ENCODE data around the gene JMJD1C. TPM values are rescaled to one million over a fixed set of nuclear protein-coding genes. Genes with fewer than 3 reads are reported as not detected.
A peak's percentile ranks its signal among the peaks of the same experiment; 100 is the strongest.

Gene JMJD1C
- total and polyA plus RNA-seq, 11 donors, result 20.3 to 54.6 (median 34.1) TPM

DNA sequence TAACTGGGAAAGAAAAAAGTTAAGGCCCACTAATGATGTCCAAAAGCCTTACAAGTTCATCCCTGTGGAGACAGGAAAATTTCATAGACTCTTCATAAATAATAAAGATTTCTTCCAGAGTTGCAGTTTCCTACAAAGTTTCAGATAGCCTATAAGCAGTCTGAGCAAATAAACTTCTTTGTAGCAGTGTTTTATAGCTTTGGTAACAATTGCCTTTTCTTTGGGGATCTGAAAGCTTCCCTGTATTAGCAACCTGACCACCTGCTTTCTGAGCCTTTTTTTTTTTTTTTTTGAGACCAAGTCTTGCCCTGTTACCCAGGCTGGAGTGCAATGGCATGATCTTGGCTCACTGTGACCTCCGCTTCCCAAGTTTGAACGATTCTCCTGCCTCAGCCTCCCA lies 182.7 kb downstream of the JMJD1C start:
- no peaks in the 10 kb centered on the region for H3K27me3 ChIP-seq
- H3K4me3 ChIP-seq, result no peak overlapping the region
- no peaks in the 10 kb centered on the region for H3K36me3 ChIP-seq
- H3K27ac ChIP-seq, result no peak overlapping the region
- no peak for DNase-seq
- TF ChIP-seq POLR2A (IDR thresholded peaks at IDR 0.05), result no peak
- TF ChIP-seq, protein P1, sequence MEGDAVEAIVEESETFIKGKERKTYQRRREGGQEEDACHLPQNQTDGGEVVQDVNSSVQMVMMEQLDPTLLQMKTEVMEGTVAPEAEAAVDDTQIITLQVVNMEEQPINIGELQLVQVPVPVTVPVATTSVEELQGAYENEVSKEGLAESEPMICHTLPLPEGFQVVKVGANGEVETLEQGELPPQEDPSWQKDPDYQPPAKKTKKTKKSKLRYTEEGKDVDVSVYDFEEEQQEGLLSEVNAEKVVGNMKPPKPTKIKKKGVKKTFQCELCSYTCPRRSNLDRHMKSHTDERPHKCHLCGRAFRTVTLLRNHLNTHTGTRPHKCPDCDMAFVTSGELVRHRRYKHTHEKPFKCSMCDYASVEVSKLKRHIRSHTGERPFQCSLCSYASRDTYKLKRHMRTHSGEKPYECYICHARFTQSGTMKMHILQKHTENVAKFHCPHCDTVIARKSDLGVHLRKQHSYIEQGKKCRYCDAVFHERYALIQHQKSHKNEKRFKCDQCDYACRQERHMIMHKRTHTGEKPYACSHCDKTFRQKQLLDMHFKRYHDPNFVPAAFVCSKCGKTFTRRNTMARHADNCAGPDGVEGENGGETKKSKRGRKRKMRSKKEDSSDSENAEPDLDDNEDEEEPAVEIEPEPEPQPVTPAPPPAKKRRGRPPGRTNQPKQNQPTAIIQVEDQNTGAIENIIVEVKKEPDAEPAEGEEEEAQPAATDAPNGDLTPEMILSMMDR (IDR thresholded peaks at IDR 0.05), result no peak
- no peaks in the 10 kb centered on the region for H3K9me3 ChIP-seq
- peaks cover 0 to 21% (median 4%) of the 10 kb centered on the region in 12 donors for H3K4me1 ChIP-seq
- intact Hi-C loops (cut with DNase I), result no loop called here
- 93 to 97% (median 96%) methylated on average over 2 of the region's 2 CpGs for WGBS, 4 donors
- no peak for ATAC-seq

DNA sequence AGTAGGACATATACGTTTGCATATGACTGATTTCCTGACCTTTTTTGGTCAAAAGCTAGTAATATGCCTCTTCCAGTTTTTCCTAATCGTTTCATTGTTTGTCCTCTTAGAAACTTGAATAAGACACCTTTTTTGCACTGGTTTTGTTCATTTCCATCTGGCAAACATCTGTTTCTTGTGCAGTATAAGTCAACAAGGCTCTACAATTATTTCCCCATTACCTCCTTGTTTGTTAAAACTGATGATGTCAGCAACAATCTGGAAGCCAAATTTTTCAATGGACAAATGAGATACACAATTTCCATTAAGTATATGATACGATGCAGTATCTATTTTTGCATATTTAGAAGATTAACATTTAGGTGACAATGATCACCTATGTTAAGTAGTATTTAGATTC lies 183.8 kb downstream of the JMJD1C start:
- Histone ChIP-seq H3K36me3 (no peaks in the 10 kb centered on the region), H3K27me3 (no peaks in the 10 kb centered on the region), H3K9me3 (no peaks in the 10 kb centered on the region), H3K4me1 (peaks cover 0 to 20% (median 4%) of the 10 kb centered on the region in 12 donors), H3K4me3 (no peak overlapping the region), H3K27ac (no peak overlapping the region)
- WGBS, 4 donors, result 73 to 82% (median 77%) methylated on average over 3 of the region's 3 CpGs
- peak in 1 of 4 donors; percentile 24 for ATAC-seq
- intact Hi-C loops (cut with DNase I), result no loop called here
- DNase-seq, result no peak
- no peak for TF ChIP-seq POLR2A (IDR thresholded peaks at IDR 0.05)
- TF ChIP-seq, protein P1 (IDR thresholded peaks at IDR 0.05), result no peak

DNA sequence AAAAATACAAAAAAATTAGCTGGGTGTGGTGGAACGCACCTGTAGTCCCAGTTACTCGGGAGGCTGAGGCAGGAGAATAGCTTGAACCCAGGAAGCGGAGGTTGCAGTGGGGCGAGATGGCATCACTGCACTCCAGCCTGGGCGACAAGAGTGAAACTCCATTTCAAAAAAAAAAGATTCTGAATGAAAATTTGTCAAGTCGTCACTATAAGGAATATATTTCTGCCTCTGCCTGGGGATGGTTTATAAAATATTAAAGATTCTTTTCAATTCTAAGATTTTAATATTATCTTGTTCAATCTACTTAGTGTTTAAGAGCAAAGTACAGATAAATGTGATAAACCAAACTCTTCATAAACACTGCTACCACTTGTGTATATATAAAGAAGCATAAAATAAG lies 185.4 kb downstream of the JMJD1C start:
- intact Hi-C loops (cut with DNase I), result no loop called here
- DNase-seq, result no peak
- WGBS, 4 donors, result 96 to 98% (median 98%) methylated on average over 6 of the region's 6 CpGs
- H3K27ac ChIP-seq, result no peak overlapping the region
- H3K9me3 ChIP-seq, result no peaks in the 10 kb centered on the region
- TF ChIP-seq POLR2A (IDR thresholded peaks at IDR 0.05), result no peak
- TF ChIP-seq, protein P1 (IDR thresholded peaks at IDR 0.05), result no peak
- H3K36me3 ChIP-seq, result no peaks in the 10 kb centered on the region
- H3K4me1 ChIP-seq, result peaks cover 0 to 10% (median 0%) of the 10 kb centered on the region in 12 donors
- ATAC-seq, result no peak
- no peaks in the 10 kb centered on the region for H3K27me3 ChIP-seq
- H3K4me3 ChIP-seq, result no peak overlapping the region

DNA sequence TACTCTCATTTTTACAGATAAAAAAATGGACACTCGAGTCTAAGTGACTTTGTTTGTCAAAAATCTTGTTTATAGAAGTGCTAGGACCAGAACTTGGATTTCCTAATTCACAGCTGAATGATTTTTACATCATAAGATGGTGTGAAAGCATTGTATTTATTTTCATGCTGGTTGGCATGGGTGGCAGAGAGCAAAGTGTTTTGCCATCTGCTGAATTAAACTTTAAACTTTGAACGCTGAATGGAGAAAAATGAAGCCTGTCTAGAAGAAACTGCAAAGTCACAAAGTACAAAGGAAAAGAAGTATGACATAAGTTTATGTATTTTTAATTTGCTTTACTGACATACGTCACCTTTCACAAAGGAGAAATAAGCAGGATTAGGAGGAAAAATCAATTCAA lies 190.7 kb downstream of the JMJD1C start:
- Histone ChIP-seq H3K36me3 (no peaks in the 10 kb centered on the region), H3K27ac (no peak overlapping the region), H3K9me3 (no peaks in the 10 kb centered on the region), H3K4me3 (no peak overlapping the region), H3K27me3 (no peaks in the 10 kb centered on the region), H3K4me1 (peaks cover 0 to 26% (median 10%) of the 10 kb centered on the region in 12 donors)
- no peak for ATAC-seq
- TF ChIP-seq, protein P1 (IDR thresholded peaks at IDR 0.05), result no peak
- no peak for TF ChIP-seq POLR2A (IDR thresholded peaks at IDR 0.05)
- 86 to 92% (median 91%) methylated on average over 3 of the region's 3 CpGs for WGBS, 4 donors
- no peak for DNase-seq
- intact Hi-C loops (cut with DNase I), result loop anchor here in 2 of 10 donors (10.0 kb wide), 2 partner anchors 110 to 180 kb away; no protein-coding TSS in a partner anchor
